8988T (cell line): ENCODE results near the gene INPP5J.
"Not testable (repeated sequence)": the region's sequence is repeated elsewhere in the genome, so short reads cannot be mapped to it uniquely, and the experiment has no call there.

Source experiments
- DNase-seq: peaks from one replicate; pipeline ENCODE4 v3.0.0; 2011

Gene INPP5J

DNA sequence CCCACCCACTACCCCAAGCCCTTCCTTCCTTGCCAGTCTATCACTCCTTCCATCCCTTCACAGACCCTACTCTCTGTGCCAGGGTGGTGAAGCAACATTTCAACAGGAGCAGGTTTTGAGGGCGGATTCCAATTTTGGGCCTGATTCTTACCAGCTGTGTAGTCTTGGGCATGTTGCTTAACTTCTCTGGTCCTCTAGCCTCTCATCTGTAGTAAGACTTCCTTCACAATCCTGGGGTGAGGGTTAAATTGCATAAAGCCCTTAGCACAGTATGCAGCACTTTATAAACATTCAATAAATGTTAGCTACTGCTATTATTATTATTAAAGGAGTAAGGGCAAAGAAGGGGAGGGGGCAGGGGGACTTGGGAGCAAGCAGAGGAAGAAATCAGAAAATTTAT, 32.2 kb downstream of the INPP5J start:
- DNase-seq: no peak

DNA sequence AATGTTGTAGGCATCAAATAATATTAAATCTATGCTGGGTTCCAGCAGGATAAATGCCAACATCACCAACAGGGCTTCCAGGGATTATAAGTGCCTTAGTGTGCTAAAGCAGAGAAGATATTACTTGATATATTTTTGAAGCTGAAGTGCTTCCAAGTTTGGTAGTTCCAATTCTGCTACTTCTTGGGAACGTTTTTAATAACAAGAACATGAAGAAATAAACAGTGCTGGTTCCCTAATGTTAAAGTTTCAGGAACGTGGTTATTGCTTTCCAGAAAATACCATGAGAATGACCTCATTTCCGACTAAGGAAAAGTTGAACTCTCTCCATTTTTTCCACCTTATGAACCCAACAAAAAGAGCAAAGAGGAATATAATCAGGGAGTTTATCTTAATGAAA, 32.7 kb downstream of the INPP5J start:
- no peak for DNase-seq

DNA sequence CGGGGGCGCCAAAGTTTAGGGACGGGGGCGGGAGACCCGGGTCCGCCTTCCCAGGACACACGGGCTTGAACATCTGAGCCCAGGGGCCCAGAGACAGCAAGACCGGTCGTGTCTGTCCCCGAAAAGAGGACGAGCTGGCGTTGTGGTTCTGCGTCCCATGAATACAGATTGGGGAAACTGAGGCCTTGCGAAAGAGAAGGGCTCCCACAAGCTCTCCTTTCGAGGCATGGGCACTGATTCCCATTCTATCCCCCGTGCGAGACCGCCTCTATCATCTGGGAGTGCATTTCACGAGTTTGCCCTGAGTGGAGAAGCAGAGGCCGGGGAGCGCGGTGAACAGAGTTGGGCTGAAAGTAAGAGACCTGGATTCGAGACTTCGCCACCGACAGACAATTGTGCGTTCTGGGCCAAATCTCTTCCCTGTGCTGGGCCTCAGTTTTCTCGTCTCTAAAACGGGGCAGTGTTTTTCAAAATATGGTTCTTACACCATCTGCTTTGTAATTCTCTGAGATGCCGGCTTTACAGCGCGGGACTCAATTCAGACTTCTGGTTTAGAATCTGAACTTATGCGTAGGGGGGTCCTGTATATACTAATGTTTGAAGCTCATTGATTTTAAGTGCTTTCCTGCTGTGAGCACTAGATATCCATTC, 37.7 kb downstream of the INPP5J start:
- DNase-seq: no peak

DNA sequence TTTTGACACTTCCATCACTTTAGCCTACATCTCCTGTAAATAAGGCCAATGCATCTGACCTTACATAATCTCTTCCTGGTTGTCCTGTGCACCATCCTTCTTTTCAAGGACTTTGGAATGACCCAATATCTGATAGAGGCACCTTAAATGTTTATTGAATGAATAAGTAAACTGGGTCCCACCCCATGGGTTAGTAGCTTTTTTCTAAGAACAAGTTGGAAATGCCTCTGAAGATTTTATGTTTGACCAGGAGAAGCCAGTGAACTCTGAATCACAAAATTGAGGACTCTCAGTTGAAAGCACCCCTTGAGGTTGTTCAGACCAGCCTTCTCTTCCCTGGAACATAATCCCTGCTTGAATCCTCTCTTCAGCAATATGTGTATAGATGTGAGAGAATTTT, 38.6 kb downstream of the INPP5J start:
- DNase-seq: no peak

DNA sequence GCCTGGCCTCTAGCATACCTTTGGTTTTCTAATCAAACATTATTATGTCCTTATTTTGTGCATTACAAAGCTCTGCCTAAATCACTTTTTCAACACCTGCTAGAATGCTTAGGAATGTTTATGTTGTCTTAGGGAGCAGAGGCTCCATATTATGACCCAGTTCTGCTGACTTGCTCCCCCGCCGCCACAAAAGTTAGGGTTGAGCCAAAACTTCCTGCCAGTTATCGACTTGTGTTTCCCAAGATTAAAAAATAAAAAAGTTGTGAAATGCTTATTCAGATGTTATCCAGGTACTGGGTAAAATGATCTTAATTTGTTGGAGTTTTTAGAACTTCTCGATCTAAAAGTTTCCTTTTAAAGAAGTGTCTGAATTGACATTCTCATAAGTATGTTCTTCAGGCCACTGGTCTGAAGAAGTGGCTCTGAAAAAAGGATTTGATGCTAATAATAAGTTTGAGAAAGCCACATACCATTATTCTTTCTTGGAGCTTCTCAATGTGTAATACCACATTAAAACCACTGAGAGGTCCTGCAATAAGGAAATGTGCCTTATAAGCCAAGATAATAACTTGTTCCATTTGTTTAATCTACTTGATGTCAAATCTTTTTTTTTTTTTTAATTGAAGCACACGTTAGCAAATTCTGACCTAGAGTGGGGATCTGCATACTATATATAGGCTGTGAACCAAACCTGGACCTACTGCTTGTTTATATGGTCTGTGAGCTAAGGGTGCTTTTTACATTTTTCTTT, 39.4 kb downstream of the INPP5J start:
- DNase-seq: no peak

DNA sequence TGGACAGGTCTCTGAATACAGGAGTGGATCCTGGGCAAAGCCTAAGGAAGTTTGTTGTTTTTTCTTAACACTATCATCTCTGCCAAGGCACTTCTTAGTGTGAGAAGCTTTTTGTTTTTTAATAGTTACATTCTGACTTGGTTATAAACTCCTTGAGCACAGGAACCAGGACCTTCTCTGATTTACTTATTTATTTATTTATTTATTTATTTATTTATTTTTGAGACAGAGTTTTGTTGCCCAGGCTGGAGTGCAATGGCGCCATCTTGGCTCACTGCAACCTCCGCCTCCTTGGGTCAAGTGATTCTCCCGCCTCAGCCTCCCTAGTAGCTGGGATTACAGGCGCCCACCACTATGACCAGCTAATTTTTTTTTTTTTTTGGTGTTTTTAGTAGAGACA, 48.2 kb downstream of the INPP5J start:
- DNase-seq: no peak

DNA sequence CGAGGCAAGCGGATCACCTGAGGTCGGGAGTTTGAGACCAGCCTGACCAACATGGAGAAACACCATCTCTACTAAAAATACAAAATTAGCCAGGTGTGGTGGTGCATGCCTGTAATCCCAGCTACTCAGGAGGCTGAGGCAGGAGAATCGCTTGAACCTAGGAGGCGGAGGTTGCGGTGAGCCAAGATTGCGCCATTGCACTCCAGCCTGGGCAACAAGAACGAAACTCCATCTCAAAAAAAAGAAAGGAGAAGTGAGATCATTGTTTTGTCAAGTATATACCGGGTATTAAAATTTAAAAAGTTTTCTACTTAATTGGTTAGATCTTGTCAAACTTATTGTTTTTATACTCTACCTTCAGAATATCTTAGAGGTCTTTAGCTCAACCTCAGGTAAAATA, 49.0 kb downstream of the INPP5J start:
- not testable (repeated sequence) for DNase-seq

DNA sequence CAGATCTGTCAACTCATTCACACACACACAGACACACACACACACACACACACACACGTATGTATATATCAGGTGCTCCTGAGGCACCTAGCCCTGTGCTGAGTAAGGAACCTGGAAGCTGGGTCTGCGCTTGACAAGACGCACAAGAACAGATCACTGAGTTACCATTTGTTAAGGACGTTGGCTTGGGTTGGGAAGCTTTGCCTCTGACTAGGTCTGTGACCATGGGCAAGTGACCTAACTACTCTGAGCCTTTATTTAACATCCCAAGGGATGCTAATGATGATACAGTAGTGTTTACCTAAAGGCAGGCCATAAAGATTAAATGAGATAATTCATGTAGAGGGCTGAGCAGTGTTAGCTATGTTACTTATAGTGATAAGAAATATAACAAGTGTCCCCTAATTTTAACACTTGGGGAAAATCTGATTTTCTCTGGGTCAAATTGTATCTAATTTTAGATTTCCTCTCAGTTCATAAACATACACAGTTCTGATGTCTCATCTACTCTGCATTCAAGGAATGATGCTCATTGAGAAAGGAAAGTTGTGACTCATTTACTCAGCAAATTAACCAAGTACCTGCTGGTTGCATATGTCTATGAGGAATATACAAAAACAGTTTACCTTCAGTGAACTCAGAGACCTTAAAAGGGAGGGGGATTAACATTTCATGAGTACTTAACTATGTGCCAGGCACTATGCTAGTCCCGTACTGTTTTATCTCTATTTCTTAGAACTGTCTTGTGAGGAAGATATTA, 50.8 kb downstream of the INPP5J start:
- DNase-seq: no peak

DNA sequence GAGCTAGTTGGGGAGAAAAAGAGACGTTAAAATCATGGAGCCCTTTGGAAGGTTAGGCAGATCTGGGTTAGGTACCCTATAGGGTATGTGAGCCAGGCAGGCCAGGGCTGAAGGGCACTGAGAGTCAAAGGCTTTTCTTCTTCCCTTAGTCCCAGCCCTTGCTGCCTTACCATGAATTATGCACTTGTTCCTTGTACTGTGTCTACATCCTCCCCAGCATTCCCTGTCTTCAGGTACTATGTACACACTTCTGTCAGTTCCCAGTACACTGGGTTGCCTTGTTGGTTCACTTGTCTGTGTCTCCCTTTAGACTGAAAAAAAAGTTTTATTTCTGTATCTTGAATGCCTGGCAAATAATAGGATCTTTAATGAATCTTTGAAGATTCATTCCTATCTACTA, 54.2 kb downstream of the INPP5J start:
- DNase-seq: no peak

DNA sequence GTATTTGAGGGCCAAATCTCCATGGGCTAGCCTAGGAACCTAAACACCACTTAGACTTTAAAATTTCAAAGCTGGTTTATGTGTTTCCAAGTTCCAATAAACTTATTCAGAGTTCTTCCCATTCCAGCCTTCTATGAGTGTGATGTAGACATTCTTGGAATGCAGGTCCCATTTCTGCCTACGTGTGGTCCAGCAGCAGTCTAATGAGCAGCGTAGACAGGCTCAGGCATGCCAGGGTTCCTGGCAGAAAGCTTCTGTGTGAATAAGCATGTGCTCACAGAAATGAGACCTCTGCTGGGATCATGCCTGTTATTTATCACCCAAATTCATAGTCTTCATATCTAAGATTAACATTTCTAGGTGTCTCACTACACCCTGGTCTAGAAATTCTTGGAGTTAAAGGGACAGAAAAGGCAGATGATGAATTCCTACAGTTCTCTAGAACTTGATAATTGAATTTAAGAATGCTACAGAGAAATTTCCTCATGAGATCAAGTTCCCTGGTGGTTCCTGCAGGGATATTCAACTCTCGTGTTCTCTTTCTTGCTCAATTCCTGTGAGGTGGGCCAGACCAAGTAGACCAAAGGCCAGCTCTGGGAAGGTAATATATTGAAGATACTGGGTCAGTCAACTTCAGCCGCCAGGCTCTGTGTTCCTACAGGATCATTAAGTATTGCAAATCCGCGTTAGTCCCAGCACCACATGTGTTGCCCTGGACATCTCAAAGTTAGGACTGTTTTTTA, 54.8 kb downstream of the INPP5J start:
- DNase-seq: no peak

DNA sequence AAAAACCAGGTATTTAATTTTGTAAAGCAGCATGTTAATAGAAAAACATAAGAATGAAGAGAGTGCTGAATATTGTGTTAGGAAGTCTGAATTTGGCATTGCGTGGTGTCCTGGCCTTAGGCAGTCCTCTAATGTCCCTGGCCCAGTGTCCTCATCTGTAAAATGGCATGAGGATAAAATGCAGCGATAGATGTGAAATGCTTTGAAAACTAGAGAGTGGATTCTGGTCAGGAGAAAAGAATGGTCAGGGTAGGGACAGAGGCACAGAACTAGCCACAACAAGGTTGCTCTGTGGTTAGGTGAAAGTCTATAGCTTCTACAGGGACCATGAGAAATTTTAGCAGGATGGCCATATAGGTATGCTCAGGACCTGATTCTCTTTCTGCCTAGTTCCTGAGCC, 56.1 kb downstream of the INPP5J start:
- DNase-seq: no peak

DNA sequence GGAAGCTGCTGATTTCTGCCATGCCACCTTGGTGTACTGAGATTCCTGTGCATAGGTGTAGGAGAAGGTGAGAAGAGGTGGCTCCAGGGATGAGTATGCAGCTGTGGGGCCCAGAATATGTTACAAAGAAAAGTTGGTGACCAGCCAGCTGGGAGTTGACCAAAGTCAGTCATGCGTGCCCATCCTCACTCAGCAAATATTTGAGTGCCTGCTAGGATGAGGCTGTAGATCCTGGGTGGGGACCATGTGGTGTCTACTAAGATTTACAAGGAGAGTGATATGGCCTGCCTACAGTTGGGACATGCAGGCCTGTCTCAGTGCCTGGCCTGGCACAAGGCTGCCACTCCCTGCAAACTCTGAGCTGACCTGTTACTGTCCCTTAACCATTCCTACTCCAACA, 56.6 kb downstream of the INPP5J start:
- no peak for DNase-seq

DNA sequence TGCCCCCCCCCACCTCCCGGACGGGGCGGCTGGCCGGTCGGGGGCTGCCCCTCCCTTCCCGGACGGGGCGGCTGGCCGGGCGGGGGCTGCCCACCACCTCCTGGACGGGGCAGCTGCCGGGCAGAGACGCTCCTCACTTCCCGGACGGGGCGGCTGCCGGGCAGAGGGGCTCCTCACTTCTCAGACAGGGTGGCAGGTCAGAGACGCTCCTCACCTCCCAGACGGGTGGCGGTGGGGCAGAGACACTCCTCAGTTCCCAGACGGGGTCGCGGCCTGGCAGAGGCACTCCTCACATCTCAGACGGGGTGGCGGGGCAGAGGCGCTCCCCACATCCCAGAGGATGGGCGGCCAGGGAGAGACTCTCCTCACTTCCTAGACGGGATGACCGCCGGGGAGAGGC, 61.2 kb downstream of the INPP5J start:
- DNase-seq: no peak
